OCI-LY7 (cell line): Measurements from ENCODE around the gene SLCO1A2. TPM values are rescaled to one million over a fixed set of nuclear protein-coding genes. Genes with fewer than 3 reads are reported as not detected.

Source experiments
- BruUV-seq: library from RNA; stranded (reverse); fragments of 400-500 nt; replicated peaks from 2 replicates; lab custom pipeline; 2021; lab: Mats Ljungman, UMichigan
- CTCF ChIA-PET: fragments of 300-600 bp; sonication (Branson Sonifier 250); formaldehyde crosslinking; loops from one replicate; lab custom pipeline; 2022; ENCODE audit warnings: antibody characterized with exemption; ENCODE audit not compliant: unreplicated experiment; lab: Charles Lee
- POLR2A ChIA-PET: fragments of 300-600 bp; sonication (Branson Sonifier 250); formaldehyde crosslinking; loops from one replicate; lab custom pipeline; 2022; ENCODE audit warnings: antibody characterized with exemption; lab: Charles Lee
- DNase-seq: peaks from one replicate; pipeline ENCODE4 v3.0.0-alpha.2; 2015; ENCODE audit warnings: low spot score
- H2AFZ ChIP-seq: fragments of 200-600 bp; sonication (generic), shearing (Covaris generic); 2 replicates; pipeline ENCODE4 v1.6.1; 2014; ENCODE audit warnings: mild to moderate bottlenecking, antibody characterized with exemption, low read length, moderate library complexity
- H3K27ac ChIP-seq: fragments of 200-600 bp; sonication (generic); 2 replicates; pipeline ENCODE4 v1.5.1; 2014; ENCODE audit warnings: mixed run types, low read depth, mild to moderate bottlenecking, moderate library complexity, low read length, inconsistent platforms; ENCODE audit not compliant: poor library complexity, severe bottlenecking
- H3K36me3 ChIP-seq: fragments of 200-600 bp; sonication (generic); 2 replicates; pipeline ENCODE4 v1.6.1; 2014; ENCODE audit warnings: mild to moderate bottlenecking, antibody characterized with exemption, low read length, moderate library complexity, mixed read lengths; ENCODE audit not compliant: insufficient read depth
- H3K4me1 ChIP-seq: fragments of 200-600 bp; sonication (generic); 2 replicates; pipeline ENCODE4 v1.5.1; 2014; ENCODE audit warnings: mild to moderate bottlenecking, low read length; ENCODE audit not compliant: insufficient read depth, poor library complexity, severe bottlenecking
- H3K4me2 ChIP-seq: fragments of 200-600 bp; sonication (generic); 2 replicates; pipeline ENCODE4 v1.6.1; 2014; ENCODE audit warnings: mild to moderate bottlenecking, low read length
- H3K4me3 ChIP-seq: fragments of 200-600 bp; sonication (generic); 2 replicates; pipeline ENCODE4 v1.5.1; 2014; ENCODE audit warnings: mild to moderate bottlenecking, low read depth, low read length; ENCODE audit not compliant: poor library complexity, severe bottlenecking
- H3K79me2 ChIP-seq: fragments of 200-600 bp; sonication (generic); 2 replicates; pipeline ENCODE4 v1.6.1; 2016; ENCODE audit warnings: low read depth, mild to moderate bottlenecking, low read length, moderate library complexity, mixed read lengths; ENCODE audit not compliant: insufficient read depth
- H3K9me2 ChIP-seq: fragments of 200-600 bp; sonication (generic); 2 replicates; pipeline ENCODE4 v1.6.1; 2016; ENCODE audit warnings: mild to moderate bottlenecking, low read length, mixed read lengths; ENCODE audit not compliant: insufficient read depth
- H3K9me3 ChIP-seq: fragments of 200-600 bp; sonication (generic); 2 replicates; pipeline ENCODE4 v1.6.1; 2014; ENCODE audit warnings: mild to moderate bottlenecking, mixed run types, low read length, mixed read lengths
- H4K20me1 ChIP-seq: fragments of 200-600 bp; sonication (generic); 2 replicates; pipeline ENCODE4 v1.6.1; 2014; ENCODE audit warnings: mild to moderate bottlenecking, antibody characterized with exemption, low read length, moderate library complexity, mixed read lengths; ENCODE audit not compliant: insufficient read depth
- EZH2phosphoT487 ChIP-seq: fragments of 200-600 bp; sonication (generic); IDR thresholded peaks from 2 replicates; pipeline ENCODE4 v1.6.1; 2018; ENCODE audit warnings: low read depth, borderline replicate concordance, mild to moderate bottlenecking, mixed run types, antibody characterized with exemption, low read length, moderate library complexity, mixed read lengths
- intact Hi-C: fragments of 100-400 bp; cut with micrococcal nuclease; formaldehyde crosslinking; loops from one replicate; pipeline ENCODE4 v1.10.0; 2022; ENCODE audit not compliant: unreplicated experiment
- total RNA-seq, 2 experiments: library from RNA; depleted of rRNA in 1 of 2; stranded (reverse); fragments of >200 nt in 1 of 2; shearing (Covaris generic) in 1 of 2; gene quantifications; 2 replicates each; pipeline ENCODE4 v1.2.3, GENCODE V29; 2014 to 2022
- TF ChIP-seq, protein P1 (sequence below): fragments of 200-600 bp; sonication (generic); conservative IDR thresholded peaks from 2 replicates; pipeline ENCODE4 v1.5.1; 2014; ENCODE audit warnings: mild to moderate bottlenecking, antibody characterized with exemption, low read length, moderate library complexity, mixed read lengths

The SLCO1A2 gene
- total RNA-seq, 2 experiments from 2014 or later: not detected

DNA sequence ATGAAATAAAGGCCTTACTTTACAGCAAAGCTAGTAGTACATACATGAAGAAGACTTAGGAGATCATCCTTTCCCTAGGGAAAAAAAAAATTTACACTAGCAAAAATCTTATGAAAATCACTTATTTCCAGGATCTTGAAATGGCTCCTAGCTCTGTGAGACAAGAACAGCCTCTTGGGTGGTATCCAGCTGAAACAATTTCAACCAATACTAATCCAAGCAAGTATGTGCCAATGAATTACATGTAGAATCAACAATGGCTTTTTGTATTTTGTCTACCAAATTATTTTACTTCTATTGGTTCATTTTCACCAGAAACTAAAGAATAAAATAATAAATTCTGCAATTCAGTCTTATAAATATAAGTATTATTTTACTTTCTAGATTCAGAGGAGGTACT, 2.7 kb upstream of the SLCO1A2 start:
- Histone ChIP-seq H2AFZ (no peak overlapping the region), H3K27ac (no peak overlapping the region), H3K4me3 (no peak overlapping the region), H3K36me3 (no peaks in the 10 kb centered on the region), H4K20me1 (no peaks in the 10 kb centered on the region), H3K9me2 (no peaks in the 10 kb centered on the region), H3K79me2 (no peaks in the 10 kb centered on the region), H3K4me1 (no peaks in the 10 kb centered on the region), H3K9me3 (no peaks in the 10 kb centered on the region), H3K4me2 (no peak overlapping the region)
- intact Hi-C loops: no loop called here
- ChIA-PET CTCF (no interaction called here), POLR2A (interaction anchor here (0.5 to 0.7 kb wide), 2 partner anchors 363 to 687 kb away, joined by 3 to 4 read pairs; no protein-coding TSS in a partner anchor)
- DNase-seq: no peak
- TF ChIP-seq EZH2phosphoT487: no peak
- TF ChIP-seq, protein P1, sequence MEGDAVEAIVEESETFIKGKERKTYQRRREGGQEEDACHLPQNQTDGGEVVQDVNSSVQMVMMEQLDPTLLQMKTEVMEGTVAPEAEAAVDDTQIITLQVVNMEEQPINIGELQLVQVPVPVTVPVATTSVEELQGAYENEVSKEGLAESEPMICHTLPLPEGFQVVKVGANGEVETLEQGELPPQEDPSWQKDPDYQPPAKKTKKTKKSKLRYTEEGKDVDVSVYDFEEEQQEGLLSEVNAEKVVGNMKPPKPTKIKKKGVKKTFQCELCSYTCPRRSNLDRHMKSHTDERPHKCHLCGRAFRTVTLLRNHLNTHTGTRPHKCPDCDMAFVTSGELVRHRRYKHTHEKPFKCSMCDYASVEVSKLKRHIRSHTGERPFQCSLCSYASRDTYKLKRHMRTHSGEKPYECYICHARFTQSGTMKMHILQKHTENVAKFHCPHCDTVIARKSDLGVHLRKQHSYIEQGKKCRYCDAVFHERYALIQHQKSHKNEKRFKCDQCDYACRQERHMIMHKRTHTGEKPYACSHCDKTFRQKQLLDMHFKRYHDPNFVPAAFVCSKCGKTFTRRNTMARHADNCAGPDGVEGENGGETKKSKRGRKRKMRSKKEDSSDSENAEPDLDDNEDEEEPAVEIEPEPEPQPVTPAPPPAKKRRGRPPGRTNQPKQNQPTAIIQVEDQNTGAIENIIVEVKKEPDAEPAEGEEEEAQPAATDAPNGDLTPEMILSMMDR: no peak
- no TSS peak for BruUV-seq

DNA sequence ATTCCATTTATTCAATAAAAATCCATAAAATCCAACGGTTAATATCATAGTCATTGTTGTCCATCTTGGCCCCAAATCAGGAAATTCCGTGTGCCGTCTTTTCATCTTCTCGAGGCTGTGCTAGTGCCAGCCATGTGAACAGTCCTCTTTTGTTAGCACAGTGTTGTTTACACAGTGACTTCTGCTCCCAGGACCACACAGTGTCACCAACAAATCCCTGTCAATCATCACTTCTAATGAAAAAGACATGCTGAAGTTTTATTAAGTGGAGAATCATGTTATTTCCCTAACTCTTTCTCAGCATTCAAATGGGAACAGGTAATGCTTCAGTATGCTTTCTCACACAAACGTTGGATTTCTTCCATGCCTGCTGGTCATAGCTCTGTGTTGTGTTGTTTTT, 1.9 kb upstream of the SLCO1A2 start:
- POLR2A ChIA-PET: no interaction called here
- intact Hi-C loops: no loop called here
- Histone ChIP-seq H3K27ac (no peak overlapping the region), H3K4me1 (no peaks in the 10 kb centered on the region), H3K4me2 (no peak overlapping the region), H3K4me3 (no peak overlapping the region), H3K9me3 (no peaks in the 10 kb centered on the region), H3K79me2 (no peaks in the 10 kb centered on the region), H2AFZ (no peak overlapping the region), H4K20me1 (no peaks in the 10 kb centered on the region), H3K36me3 (no peaks in the 10 kb centered on the region), H3K9me2 (no peaks in the 10 kb centered on the region)
- TF ChIP-seq, protein P1: no peak
- TF ChIP-seq EZH2phosphoT487: no peak
- BruUV-seq: no TSS peak
- CTCF ChIA-PET: no interaction called here
- DNase-seq: no peak

DNA sequence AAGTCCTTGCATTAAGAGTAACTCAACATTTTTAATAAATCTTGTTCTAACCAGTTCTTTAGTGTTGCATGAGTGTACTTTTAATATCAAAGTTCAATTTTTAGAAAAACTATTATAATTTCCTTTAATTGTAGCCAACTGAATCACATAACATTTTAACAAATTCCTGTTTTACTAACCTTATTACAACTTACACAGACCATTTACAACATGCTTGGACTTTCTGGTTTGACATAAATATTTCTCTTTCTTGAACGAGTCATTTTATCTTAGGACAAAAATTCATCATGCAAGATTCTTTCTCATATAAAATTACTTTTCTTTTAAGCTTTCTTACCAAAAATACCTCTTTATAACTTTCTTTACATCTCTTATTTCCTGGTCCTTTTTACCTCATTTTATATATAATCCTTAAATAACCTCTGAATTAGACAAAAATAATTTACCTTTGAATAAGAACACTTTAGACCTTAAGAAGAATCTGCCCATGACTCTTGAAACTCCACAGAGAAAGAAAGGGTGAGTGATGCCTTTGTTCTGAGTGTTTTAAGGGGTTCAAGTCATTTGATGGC, 3.9 kb downstream of the SLCO1A2 start:
- no peaks in the 10 kb centered on the region for H3K4me1 ChIP-seq
- no TSS peak for BruUV-seq
- no peaks in the 10 kb centered on the region for H4K20me1 ChIP-seq
- peak; percentile 48 for DNase-seq
- no peak overlapping the region for H3K4me2 ChIP-seq
- ChIA-PET POLR2A (no interaction called here), CTCF (no interaction called here)
- no peaks in the 10 kb centered on the region for H3K36me3 ChIP-seq
- H2AFZ ChIP-seq: no peak overlapping the region
- no peak overlapping the region for H3K27ac ChIP-seq
- H3K4me3 ChIP-seq: no peak overlapping the region
- no peaks in the 10 kb centered on the region for H3K9me2 ChIP-seq
- intact Hi-C loops: no loop called here
- peaks cover 18% of the 10 kb centered on the region; the same call in 1 of the 2 replicates for H3K9me3 ChIP-seq
- TF ChIP-seq, protein P1: no peak
- no peak for TF ChIP-seq EZH2phosphoT487
- H3K79me2 ChIP-seq: no peaks in the 10 kb centered on the region
